DMS53 treated with DMSO at 0.1 percent for 48 hours (cell line): ENCODE results near the gene MACO1.
"Not testable (repeated sequence)": the region's sequence is repeated elsewhere in the genome, so short reads cannot be mapped to it uniquely, and the experiment has no call there.

Experiments used
- DNase-seq: peaks from one replicate; lab custom pipeline; 2025; ENCODE audit not compliant: unreplicated experiment; lab: John Stamatoyannopoulos, UW

MACO1 gene

GRCh38 chr1:25423206-25423605, 7.5 kb upstream of the MACO1 start:
- not testable (repeated sequence) for DNase-seq

- no peak for DNase-seq
Measured at GRCh38 chr1:25425098-25426085, 5.3 kb upstream of the MACO1 start.

- DNase-seq = no peak
Measured at GRCh38 chr1:25427696-25428095, 3.0 kb upstream of the MACO1 start.

GRCh38 chr1:25428475-25429166, 2.1 kb upstream of the MACO1 start:
- no peak for DNase-seq

- no peak for DNase-seq
Measured at GRCh38 chr1:25430967-25431881, 527 bp downstream of the MACO1 start.

GRCh38 chr1:25431955-25432719, 1.4 kb downstream of the MACO1 start:
- no peak for DNase-seq

GRCh38 chr1:25432749-25433388, 2.2 kb downstream of the MACO1 start:
- DNase-seq = no peak

GRCh38 chr1:25433389-25434186, 2.9 kb downstream of the MACO1 start:
- no peak for DNase-seq

- no peak for DNase-seq
Measured at GRCh38 chr1:25435397-25436108, 4.9 kb downstream of the MACO1 start.

- no peak for DNase-seq
Measured at GRCh38 chr1:25437672-25438071, 7.0 kb downstream of the MACO1 start.

GRCh38 chr1:25439287-25439686, 8.6 kb downstream of the MACO1 start:
- DNase-seq = no peak

GRCh38 chr1:25442178-25442577, 11.5 kb downstream of the MACO1 start:
- no peak for DNase-seq

GRCh38 chr1:25443030-25443699, 12.5 kb downstream of the MACO1 start:
- DNase-seq = no peak

- DNase-seq = not testable (repeated sequence)
Measured at GRCh38 chr1:25444604-25445003, 13.9 kb downstream of the MACO1 start.

- no peak for DNase-seq
Measured at GRCh38 chr1:25445993-25446538, 15.4 kb downstream of the MACO1 start.

GRCh38 chr1:25447547-25447946, 16.9 kb downstream of the MACO1 start:
- DNase-seq = no peak

GRCh38 chr1:25450891-25451290, 20.2 kb downstream of the MACO1 start:
- DNase-seq = no peak

GRCh38 chr1:25451908-25452307, 21.2 kb downstream of the MACO1 start:
- no peak for DNase-seq
